Islet of Langerhans (tissue), 1 donor: Measurements from ENCODE around the gene ZC4H2.
"Not testable (repeated sequence)": the region's sequence is repeated elsewhere in the genome, so short reads cannot be mapped to it uniquely, and the experiment has no call there.

ENCODE experiments used
- FAIRE-seq: peaks from one replicate; lab custom pipeline; 2011; peaks lifted over from hg19 to GRCh38; lab: Jason Lieb, UNC

The ZC4H2 gene

GRCh38 chrX:64975989-64976672 is at the start of gene ZC4H2:
Gene ZC4H2 (minus strand): TSS chrX:64976450. CDS start chrX:64976377, 73 bp downstream.
- FAIRE-seq, result no peak

- peak; percentile 17 for FAIRE-seq
These were observed 41.2 kb upstream of the ZC4H2 start for GRCh38 chrX:65017451-65017850.

- no peak for FAIRE-seq
These were observed 38.0 kb upstream of the ZC4H2 start for GRCh38 chrX:65014230-65014629.

GRCh38 chrX:65009459-65009858 is 33.2 kb upstream of the ZC4H2 start:
- no peak for FAIRE-seq

GRCh38 chrX:65002208-65002607 is 26.0 kb upstream of the ZC4H2 start:
- not testable (repeated sequence) for FAIRE-seq

GRCh38 chrX:64996805-64997204 is 20.6 kb upstream of the ZC4H2 start:
- no peak for FAIRE-seq

- FAIRE-seq, result no peak
These were observed 18.0 kb upstream of the ZC4H2 start for GRCh38 chrX:64994131-64994798.

GRCh38 chrX:64977830-64978229 is 1.6 kb upstream of the ZC4H2 start:
- FAIRE-seq, result no peak

GRCh38 chrX:64977051-64977450 is 801 bp upstream of the ZC4H2 start:
- no peak for FAIRE-seq

- FAIRE-seq, result no peak
These were observed 407 bp upstream of the ZC4H2 start for GRCh38 chrX:64976673-64977040.

GRCh38 chrX:64975491-64975890 is 759 bp downstream of the ZC4H2 start:
- FAIRE-seq, result no peak

- FAIRE-seq, result no peak
These were observed 50.8 kb downstream of the ZC4H2 start for GRCh38 chrX:64925480-64925879.

GRCh38 chrX:64908121-64908520 is 68.1 kb downstream of the ZC4H2 start:
- FAIRE-seq, result no peak

GRCh38 chrX:64894454-64895038 is 81.7 kb downstream of the ZC4H2 start:
- FAIRE-seq, result no peak

- no peak for FAIRE-seq
These were observed 90.4 kb downstream of the ZC4H2 start for GRCh38 chrX:64885850-64886249.

GRCh38 chrX:64878709-64879108 is 97.5 kb downstream of the ZC4H2 start:
- not testable (repeated sequence) for FAIRE-seq

- FAIRE-seq, result no peak
These were observed 109.0 kb downstream of the ZC4H2 start for GRCh38 chrX:64867217-64867616.
